Fibroblast of lung (primary cell): ENCODE measurements around the gene DUSP16.

ENCODE experiments used
- CTCF ChIP-seq, 2 donors: IDR thresholded peaks in 1 of 2; conservative IDR thresholded peaks in 1 of 2; 1 replicate in 1 of 2; 2 replicates in 1 of 2; pipeline ENCODE4 v1.5.1; 2011 to 2012; ENCODE audit warnings: low read length in 2 of 2, control low read depth in 1 of 2, inconsistent platforms in 1 of 2, low read depth in 1 of 2, mild to moderate bottlenecking in 1 of 2
- EZH2 ChIP-seq: IDR thresholded peaks from 2 replicates; pipeline ENCODE4 v1.5.1; 2012; ENCODE audit warnings: low read length, control low read depth, mild to moderate bottlenecking; ENCODE audit errors: missing control alignments

GRCh38 chr12:12499909-12500604 is 62.6 kb downstream of the DUSP16 start:
- TF ChIP-seq CTCF (conservative IDR thresholded peaks at IDR 0.05 in 1 of 2, IDR thresholded peaks at IDR 0.05 in 1 of 2; ENCODE audit: low read depth in 1 of 2, low read length in 2 of 2) (no peak), EZH2 (no peak)
